ENCODE data around the gene CMTM3. TPM values are rescaled to one million over a fixed set of nuclear protein-coding genes. Genes with fewer than 3 reads are reported as not detected.
A peak's percentile ranks its signal among the peaks of the same experiment; 100 is the strongest.

CMTM3 gene
- total RNA-seq, 1 experiment from 2014 or later: 25.5 TPM

DNA sequence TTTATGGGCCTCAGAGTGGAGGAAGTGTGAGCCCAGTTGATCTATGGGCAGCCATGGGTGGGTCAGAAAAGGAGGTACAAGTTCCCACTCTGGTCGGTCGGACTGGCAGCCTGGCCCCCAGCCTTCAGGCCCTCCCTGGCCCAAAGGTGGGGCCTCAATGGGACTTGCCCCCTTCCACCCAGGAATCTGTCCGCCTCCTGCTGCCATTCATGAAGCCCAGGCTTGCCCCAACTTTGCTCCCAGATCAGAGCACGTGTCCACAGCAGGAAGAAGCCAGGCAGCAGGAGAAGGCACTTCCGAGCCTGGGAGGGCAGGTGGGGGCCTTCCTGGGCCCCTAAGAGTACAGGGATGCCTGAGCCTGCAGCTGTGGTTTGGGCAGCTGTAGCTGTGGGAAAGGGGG lies 3.0 kb upstream of the CMTM3 start:
- ChIA-PET POLR2A (no interaction called here), CTCF (interaction anchor here (0.7 kb wide), 1 partner anchor 17 kb away, joined by 6 read pairs; no protein-coding TSS in a partner anchor)
- Histone ChIP-seq H3K4me1 (peaks cover 16% of the 10 kb centered on the region), H3K27me3 (replicated peaks; ENCODE audit: control insufficient read depth, insufficient read depth, low read length) (no peaks in the 10 kb centered on the region), H3K4me3 (ENCODE audit: low read depth, low read length) (no peak overlapping the region), H3K9me3 (peaks cover 5% of the 10 kb centered on the region; the same call in 1 of the 2 replicates), H3K36me3 (ENCODE audit: control insufficient read depth, insufficient read depth, low read length) (no peaks in the 10 kb centered on the region)
- H3K9me3 Mint-ChIP-seq (ENCODE audit: unreplicated experiment): no peaks in the 10 kb centered on the region
- TF ChIP-seq, protein P1, sequence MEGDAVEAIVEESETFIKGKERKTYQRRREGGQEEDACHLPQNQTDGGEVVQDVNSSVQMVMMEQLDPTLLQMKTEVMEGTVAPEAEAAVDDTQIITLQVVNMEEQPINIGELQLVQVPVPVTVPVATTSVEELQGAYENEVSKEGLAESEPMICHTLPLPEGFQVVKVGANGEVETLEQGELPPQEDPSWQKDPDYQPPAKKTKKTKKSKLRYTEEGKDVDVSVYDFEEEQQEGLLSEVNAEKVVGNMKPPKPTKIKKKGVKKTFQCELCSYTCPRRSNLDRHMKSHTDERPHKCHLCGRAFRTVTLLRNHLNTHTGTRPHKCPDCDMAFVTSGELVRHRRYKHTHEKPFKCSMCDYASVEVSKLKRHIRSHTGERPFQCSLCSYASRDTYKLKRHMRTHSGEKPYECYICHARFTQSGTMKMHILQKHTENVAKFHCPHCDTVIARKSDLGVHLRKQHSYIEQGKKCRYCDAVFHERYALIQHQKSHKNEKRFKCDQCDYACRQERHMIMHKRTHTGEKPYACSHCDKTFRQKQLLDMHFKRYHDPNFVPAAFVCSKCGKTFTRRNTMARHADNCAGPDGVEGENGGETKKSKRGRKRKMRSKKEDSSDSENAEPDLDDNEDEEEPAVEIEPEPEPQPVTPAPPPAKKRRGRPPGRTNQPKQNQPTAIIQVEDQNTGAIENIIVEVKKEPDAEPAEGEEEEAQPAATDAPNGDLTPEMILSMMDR (IDR thresholded peaks at IDR 0.05; ENCODE audit: insufficient read depth in 1 of 2, low read depth in 1 of 2, low read length in 1 of 2, severe bottlenecking in 1 of 2, unreplicated experiment in 1 of 2): no peak
- no peak overlapping the region for H3K4me3 Mint-ChIP-seq (ENCODE audit: unreplicated experiment)
- peaks cover 18% of the 10 kb centered on the region for H3K36me3 Mint-ChIP-seq (ENCODE audit: insufficient read depth, unreplicated experiment)
- peaks cover 14% of the 10 kb centered on the region for H3K4me1 Mint-ChIP-seq (ENCODE audit: low read depth, unreplicated experiment)
- no TSS peak for BruUV-seq (replicated peaks)
- H3K27me3 Mint-ChIP-seq (ENCODE audit: insufficient read depth, unreplicated experiment): peaks cover 4% of the 10 kb centered on the region
- intact Hi-C loops (cut with micrococcal nuclease; ENCODE audit: unreplicated experiment): loop anchor here (5.0 kb wide), 1 partner anchor 49 kb away; the partner anchor contains the start of genes CKLF and TK2
- DNase-seq: no peak
- no peak overlapping the region for H3K27ac Mint-ChIP-seq (ENCODE audit: unreplicated experiment)

DNA sequence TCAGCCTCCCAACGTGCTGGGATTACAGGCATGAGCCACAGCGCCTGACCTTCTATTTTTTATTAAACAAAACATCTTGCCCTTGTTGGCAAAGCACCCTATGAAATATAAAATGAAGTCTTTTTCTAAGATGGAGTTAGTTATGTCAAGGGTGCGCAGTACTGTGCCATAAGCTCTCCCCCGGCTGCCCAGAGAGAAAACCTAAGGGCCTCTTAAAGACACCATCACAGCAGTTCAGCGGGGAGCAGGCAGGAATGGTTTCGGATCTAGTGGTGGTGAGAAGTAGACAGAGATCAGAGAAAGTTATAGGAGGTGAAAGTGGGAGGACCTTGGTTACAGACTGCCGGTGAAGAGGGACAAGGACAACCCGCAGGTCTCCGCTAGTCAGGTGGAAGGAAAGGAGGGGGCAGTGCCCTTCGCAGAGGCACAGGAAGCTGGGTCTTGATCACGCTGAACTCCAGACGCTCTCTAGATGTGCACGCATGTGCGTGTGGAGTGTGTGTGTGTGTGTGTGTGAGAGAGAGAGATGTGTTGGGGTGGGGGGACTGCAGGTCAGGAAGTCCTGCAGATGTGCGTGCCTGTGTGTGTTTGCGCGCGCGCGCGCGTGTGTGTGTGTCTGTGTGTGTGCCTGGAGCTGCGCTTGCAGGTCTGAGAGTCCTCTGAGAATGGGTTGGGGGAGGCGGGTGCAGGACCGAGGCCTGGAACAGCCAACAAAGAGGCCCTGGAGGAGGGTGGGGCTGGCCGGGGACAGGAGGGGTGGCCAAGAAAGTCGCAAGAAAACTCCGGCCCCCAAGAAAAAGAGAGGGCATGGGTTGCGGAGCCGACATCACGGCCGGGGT lies 748 bp upstream of the CMTM3 start:
- Mint-ChIP-seq H3K27ac (ENCODE audit: unreplicated experiment) (peak overlapping the region; percentile 62), H3K27me3 (ENCODE audit: insufficient read depth, unreplicated experiment) (peaks cover 4% of the 10 kb centered on the region), H3K4me1 (ENCODE audit: low read depth, unreplicated experiment) (peaks cover 18% of the 10 kb centered on the region), H3K4me3 (ENCODE audit: unreplicated experiment) (peak overlapping the region; percentile 82), H3K36me3 (ENCODE audit: insufficient read depth, unreplicated experiment) (peaks cover 34% of the 10 kb centered on the region), H3K9me3 (ENCODE audit: unreplicated experiment) (no peaks in the 10 kb centered on the region)
- POLR2A ChIA-PET: no interaction called here
- no peaks in the 10 kb centered on the region for H3K27me3 ChIP-seq (replicated peaks; ENCODE audit: control insufficient read depth, insufficient read depth, low read length)
- peak; percentile 73 to 84 for DNase-seq
- TF ChIP-seq, protein P1 (IDR thresholded peaks at IDR 0.05; ENCODE audit: insufficient read depth in 1 of 2, low read depth in 1 of 2, low read length in 1 of 2, severe bottlenecking in 1 of 2, unreplicated experiment in 1 of 2): no peak
- no peaks in the 10 kb centered on the region for H3K36me3 ChIP-seq (ENCODE audit: control insufficient read depth, insufficient read depth, low read length)
- CTCF ChIA-PET: interaction anchor here (0.7 to 1.9 kb wide), 5 partner anchors 22 to 269 kb away, joined by 3 to 9 read pairs (median 4); no protein-coding TSS in a partner anchor
- peaks cover 23% of the 10 kb centered on the region for H3K4me1 ChIP-seq
- H3K4me3 ChIP-seq (ENCODE audit: low read depth, low read length): peak overlapping the region; percentile 74
- peaks cover 5% of the 10 kb centered on the region; the same call in 1 of the 2 replicates for H3K9me3 ChIP-seq
- intact Hi-C loops (cut with micrococcal nuclease; ENCODE audit: unreplicated experiment): loop anchor here (5.0 kb wide), 1 partner anchor 51 kb away; the partner anchor contains the start of genes CKLF and TK2
- TSS peak; percentile 29 for BruUV-seq (replicated peaks)

DNA sequence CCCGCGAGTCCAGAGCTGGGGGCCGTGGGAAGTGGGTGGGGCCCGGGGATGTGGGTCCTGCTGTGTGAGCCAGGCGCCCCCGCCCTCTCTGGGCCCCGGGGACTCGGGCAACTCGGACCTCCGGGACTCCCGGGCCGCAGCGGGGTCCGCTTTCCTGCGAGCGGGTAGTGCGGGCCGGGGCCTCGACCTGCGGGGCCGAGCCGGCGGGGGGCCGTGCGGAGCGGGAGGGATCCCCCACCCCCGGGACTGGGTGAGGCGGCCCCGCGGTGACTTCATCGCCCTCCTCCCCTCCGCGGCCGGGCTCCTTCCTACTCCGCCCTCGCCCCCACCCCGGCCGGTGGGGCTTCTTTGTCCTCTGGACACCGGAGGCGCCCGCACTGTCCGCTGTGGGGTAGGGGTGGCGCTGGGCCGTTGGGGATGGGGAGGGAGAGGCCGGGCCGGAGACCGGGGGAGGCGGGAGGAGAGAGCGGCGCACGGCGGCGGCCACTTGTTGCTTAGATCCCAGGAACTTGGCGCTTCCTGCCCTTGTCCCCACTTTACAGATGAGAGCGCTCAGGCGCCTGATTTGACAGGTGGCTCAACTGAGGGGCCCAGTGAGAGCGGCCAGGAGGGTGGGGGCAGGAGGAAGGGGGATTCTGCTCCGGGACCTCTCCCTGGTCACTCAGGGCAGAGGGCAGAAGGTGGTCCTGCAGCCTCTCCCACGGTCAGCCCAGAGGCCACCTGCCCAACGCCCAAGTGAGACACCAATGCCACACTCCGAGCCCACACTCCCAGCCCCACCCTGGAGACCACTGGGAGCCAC lies 874 bp downstream of the CMTM3 start:
- H3K36me3 Mint-ChIP-seq (ENCODE audit: insufficient read depth, unreplicated experiment): peaks cover 51% of the 10 kb centered on the region
- Histone ChIP-seq H3K36me3 (ENCODE audit: control insufficient read depth, insufficient read depth, low read length) (peaks cover 1% of the 10 kb centered on the region; the same call in 1 of the 2 replicates), H3K27me3 (replicated peaks; ENCODE audit: control insufficient read depth, insufficient read depth, low read length) (no peaks in the 10 kb centered on the region), H3K4me3 (ENCODE audit: low read depth, low read length) (peak overlapping the region; percentile 74), H3K9me3 (peaks cover 5% of the 10 kb centered on the region; the same call in 1 of the 2 replicates), H3K4me1 (peaks cover 31% of the 10 kb centered on the region)
- no TSS peak for BruUV-seq (replicated peaks)
- H3K27ac Mint-ChIP-seq (ENCODE audit: unreplicated experiment): no peak overlapping the region
- no peaks in the 10 kb centered on the region for H3K9me3 Mint-ChIP-seq (ENCODE audit: unreplicated experiment)
- TF ChIP-seq, protein P1 (IDR thresholded peaks at IDR 0.05; ENCODE audit: insufficient read depth in 1 of 2, low read depth in 1 of 2, low read length in 1 of 2, severe bottlenecking in 1 of 2, unreplicated experiment in 1 of 2): no peak
- intact Hi-C loops (cut with micrococcal nuclease; ENCODE audit: unreplicated experiment): loop anchor here (5.0 kb wide), 3 partner anchors 112 to 198 kb away; partner anchors contain the start of gene DYNC1LI2
- ChIA-PET CTCF (interaction anchor here (1.9 kb wide), 1 partner anchor 199 kb away, joined by 9 read pairs; no protein-coding TSS in a partner anchor), POLR2A (no interaction called here)
- H3K4me1 Mint-ChIP-seq (ENCODE audit: low read depth, unreplicated experiment): peaks cover 30% of the 10 kb centered on the region
- no peaks in the 10 kb centered on the region for H3K27me3 Mint-ChIP-seq (ENCODE audit: insufficient read depth, unreplicated experiment)
- DNase-seq: peak; percentile 64 to 66
- peak overlapping the region; percentile 82 for H3K4me3 Mint-ChIP-seq (ENCODE audit: unreplicated experiment)

Data from Caco-2 (cell line).